ENCODE data around the gene PCBP2.

GRCh38 chr12:53499266-53500141, 47.6 kb downstream of the PCBP2 start, which contains the start of gene MAP3K12:
- TF ChIP-seq CTCF (IDR thresholded peaks at IDR 0.05): no peak
- no peak for TF ChIP-seq POLR2AphosphoS5 (IDR thresholded peaks at IDR 0.05)
- TF ChIP-seq POLR2A (IDR thresholded peaks at IDR 0.05): no peak
